HG02571 (cell line): ENCODE measurements around the gene GPC6.

Experiments
- ATAC-seq: cut with Tn5 transposase; IDR thresholded peaks from one replicate; pipeline ENCODE4 v1.9.1; 2021; ENCODE audit warnings: mild to moderate bottlenecking, moderate library complexity; ENCODE audit not compliant: unreplicated experiment

Gene GPC6

DNA sequence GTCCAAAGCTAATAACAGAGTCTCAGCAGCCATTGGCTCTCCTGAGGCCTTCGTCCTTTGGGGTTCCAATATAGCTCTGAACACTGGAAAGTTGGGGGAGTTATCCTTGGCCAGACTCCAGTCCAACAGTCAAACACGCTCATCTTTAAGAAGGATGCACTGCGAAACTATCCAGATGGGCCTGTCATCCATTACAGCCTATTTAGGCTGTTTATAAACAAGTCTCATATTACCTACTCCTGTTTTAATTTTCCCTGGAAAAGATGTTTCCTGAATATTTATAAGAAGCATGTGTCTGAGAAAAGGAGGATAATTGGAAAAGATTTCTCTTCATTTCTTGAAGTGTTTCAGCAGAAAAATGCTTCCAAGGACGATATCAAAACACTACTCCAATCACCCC, 1082.2 kb downstream of the GPC6 start:
- no peak for ATAC-seq

DNA sequence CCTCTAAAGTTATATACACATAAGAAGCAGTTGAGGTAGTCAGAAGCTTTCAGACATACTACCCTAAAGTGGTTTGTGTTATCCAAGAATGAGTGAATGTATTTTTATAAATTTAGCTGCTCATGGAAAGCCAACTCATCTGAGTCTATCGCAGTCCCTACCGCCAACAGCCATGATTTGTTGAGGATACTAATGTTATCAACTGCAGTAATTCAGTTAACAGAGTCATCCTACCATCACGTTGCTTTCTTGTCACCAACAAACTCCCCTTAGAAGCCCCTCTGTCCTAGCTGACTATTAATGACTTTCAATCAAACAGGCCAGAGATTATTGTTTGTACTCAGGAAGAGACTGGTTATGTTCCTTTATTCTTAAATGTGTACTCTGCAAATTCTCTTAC, 1083.0 kb downstream of the GPC6 start:
- ATAC-seq = no peak

DNA sequence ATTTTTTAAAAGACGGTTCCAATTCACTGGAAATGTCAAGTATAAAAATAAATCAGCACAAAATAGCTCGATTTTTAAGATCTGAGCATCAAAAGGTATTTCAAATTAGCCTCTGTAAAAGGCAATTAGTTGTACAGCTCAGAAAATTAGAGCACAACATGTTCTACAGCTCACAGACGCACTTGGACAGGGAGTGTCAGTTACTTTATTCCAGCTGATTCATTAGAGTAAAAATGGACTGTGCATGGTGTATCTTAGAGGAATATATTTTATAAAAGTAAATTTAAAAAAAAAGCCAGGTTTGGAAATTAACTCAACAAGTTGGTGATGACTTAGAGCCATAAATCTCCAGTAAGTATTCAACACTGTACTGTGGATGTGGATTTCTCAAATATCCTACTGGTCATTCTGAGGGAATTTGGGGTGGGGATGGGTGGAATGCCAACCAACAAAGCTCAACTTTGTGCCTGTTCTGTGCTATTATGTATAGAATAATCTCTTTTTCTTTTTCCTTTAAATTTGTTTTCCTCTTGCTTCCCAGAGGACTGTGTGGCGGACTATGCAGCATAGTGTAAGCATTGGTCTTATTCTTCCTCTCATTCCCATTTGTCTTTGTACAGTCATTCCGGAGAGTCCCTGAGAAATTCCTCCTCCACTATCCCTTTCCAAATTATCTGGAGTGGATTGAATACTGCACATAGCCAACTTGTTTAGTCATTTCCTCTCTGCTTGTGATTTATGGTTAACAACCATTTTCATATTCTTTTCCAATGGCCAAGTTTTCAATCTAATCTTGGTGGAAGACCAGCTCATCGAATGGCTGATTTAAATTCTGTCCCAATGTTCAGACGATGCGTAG, 1083.6 kb downstream of the GPC6 start:
- no peak for ATAC-seq

DNA sequence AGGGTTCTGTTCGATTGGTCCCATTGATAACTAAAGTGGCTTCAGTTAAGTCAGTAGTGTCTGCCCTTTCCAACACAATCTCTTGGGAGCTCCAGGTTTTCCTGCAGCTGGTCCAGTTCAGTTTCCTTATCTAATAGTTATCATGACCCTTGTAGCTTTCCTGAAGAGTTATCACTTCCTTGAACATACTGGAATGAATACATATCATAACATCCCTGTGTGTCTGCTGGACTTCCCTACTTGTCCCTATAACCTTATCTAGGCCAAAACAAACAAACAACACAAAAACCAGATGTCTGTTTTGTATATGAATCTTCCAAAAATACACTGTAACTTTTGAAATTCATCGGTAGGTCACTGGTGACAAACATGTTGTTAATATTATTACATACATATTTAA, 1085.3 kb downstream of the GPC6 start:
- ATAC-seq = no peak

DNA sequence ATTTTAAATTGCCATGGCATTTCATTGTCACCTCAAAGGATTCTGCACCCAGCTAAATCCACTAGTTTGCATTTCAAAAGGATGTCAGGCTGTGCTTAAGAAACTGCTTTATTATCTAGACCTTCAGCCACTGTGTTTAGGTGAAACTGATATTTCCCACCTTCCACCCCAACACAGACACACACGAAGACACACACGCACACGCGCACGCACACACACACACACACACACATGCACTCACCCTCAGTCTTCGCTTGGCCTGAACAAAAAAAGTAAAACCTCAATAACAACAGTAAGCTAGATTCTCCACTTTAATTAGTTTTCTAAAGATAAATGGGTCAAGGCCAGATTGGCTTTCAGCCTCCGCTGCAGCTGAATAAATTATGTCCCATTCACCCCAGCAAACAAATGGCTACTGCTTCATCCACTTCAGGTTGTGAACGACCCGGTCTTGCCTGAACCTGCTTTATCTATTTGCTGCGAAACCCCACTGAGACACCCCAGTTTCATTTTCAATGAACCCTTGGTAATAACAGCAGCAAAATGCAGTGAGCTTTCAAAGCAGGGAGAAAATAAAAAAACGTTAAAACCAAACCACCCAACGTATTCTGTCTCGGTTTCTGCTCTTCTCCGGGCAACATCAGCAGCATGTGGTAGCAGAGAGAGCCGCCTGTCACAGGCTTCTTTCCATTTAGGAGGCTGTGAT, 1086.1 kb downstream of the GPC6 start:
- ATAC-seq = peak; percentile 90

DNA sequence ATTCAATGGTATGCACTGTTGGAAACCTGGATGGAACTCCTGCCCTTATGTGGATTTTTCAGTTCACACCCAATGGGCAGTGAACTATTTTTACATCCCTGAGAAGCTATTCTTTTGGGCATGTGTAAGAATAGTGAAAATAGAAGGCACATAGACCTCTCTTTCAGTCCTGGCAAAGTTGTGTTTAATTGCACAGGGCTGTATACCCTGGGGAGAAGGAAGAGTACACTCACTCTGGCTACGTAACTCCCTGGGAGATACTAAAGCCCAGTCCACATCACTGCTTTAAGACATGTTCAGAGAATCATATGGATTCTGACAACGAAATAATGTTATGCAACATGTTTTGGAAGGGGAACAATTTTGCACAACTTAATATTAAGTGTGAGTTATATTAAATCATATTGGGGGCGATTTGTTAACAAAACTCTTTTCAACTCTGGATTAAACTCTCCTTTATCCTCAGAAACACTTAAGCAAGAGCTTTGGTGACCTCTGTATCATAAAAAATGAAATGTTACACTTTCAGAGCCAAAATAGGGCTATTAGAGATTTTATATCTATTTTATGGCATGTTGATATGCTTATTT, 1086.8 kb downstream of the GPC6 start:
- ATAC-seq = no peak

DNA sequence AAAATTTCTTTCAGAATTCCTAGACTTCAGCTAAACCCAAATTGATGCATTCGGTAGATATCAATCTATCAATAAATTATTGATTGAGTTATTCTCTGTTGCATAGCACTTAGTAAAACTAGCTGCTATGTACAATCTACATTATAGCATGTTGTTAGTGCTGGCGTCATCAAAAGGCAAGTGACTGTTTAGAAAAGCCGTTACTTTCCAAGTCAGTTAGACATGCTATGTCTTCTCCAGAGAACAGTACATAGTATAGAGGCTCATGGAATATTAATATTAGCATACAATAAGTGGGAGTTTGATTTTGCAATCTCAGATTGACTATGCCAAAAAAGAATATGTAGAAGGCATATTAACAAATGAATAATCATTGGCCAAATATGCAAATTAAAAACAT, 1087.3 kb downstream of the GPC6 start:
- no peak for ATAC-seq

DNA sequence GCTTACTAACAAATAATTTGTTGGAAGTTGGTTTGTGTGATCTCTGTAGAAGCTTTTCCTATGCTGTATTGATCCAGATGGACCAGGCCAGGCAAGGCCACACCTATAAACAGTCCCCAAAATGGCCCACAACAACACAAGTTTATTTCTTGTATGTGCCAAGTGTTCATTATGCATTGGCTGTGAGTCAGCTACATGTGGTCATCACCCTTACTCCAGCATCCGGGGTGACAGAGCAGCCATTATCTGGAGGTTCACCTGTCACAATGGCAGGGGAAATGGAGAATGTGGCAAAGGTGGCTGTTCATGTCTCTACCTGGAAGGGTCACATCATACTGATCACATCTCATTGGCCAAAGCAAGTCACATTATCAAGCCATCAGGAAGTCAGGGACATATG, 1088.6 kb downstream of the GPC6 start:
- no peak for ATAC-seq

DNA sequence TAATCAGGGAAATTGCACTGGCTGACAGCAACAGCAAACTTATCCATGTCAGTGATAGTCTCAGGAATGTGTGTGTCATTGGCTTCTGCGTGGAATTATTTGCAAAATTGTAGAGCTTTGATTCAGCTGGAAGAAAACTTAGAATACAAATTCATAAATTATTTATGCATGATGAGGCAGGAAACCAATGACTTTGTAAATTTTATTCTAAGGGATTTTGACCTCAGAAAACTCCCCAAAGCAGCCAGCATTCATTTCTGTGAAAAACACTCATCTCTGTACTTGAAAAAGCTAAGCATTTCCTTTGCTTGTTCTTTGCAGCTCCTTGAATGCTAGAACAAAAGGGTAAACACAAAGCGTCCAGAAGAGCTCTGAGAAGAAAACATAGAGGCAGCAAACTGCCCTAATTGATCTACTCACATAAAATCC, 1090.5 kb downstream of the GPC6 start:
- ATAC-seq = no peak

DNA sequence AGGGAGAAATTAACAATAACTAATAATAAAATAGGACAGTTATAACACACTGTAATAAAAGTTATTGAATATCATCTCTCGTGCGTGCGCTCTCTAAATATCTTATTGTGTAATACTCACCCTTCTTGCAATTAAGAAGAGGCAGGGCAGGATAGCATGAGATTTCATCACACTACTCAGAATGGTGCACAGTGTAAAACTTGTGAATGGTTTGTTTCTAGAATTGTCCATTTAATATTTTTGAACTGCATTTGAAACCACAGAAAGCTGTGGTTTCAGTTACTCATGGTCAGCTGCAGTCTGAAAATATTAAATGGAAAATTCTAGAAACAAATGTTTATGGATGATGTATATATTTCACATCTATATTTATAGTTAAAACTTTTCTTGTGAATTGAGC, 1091.8 kb downstream of the GPC6 start:
- no peak for ATAC-seq

DNA sequence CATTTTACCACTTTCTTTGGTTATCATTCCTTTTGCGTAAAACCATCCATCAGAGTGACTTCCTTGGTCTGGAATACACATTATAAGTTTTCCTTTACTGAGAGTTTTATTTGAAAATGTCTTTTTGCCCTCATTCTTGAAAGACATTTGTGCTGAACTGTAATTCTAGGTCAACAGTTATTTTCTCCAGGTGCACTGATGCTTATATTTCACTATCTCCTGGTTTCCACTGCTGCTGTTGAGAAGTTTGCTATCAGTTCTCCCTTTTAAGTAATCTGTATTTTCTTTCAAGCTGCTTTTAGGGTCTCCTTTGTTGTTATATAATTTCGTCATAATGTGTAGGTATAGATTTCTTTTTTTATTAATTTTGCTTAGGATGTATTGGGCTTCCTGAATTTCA, 1092.9 kb downstream of the GPC6 start:
- no peak for ATAC-seq

DNA sequence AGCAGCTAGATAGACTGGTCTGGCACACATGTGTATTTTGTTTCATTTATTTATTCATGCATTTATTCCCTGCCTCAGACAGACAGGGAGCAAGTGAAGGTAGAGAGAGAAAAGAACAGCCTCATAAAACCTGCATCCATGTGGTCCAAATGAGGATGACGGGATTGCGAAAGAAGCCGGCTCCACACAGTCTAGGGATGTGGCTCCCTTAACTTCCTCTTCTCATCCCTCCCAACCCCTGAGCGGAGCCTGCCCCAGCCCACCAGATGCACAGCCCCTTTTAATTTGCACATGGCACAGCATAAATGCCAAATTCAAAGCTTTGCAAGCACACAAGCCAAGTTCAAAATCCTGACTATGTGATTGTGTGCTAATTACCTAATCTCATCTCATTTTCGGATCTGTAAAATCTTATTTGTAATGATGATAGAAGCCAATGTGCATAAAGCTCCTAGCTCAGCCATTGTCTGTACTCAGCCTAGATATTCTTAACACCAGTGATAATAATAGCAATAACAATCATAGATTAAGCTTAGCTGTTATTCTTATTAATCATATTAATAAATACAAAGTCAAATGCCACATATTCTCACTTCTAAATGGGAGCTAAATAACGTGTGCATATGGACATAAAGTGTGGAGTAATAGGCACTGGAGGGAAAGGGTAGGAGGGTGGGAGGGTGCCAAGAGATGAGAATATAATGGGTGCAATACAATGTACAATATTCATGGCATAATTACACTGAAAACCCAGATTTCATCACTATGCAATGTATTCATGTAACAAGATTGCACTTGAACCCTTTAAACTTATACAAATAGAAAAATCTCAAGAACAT, 1096.5 kb downstream of the GPC6 start:
- ATAC-seq = no peak

DNA sequence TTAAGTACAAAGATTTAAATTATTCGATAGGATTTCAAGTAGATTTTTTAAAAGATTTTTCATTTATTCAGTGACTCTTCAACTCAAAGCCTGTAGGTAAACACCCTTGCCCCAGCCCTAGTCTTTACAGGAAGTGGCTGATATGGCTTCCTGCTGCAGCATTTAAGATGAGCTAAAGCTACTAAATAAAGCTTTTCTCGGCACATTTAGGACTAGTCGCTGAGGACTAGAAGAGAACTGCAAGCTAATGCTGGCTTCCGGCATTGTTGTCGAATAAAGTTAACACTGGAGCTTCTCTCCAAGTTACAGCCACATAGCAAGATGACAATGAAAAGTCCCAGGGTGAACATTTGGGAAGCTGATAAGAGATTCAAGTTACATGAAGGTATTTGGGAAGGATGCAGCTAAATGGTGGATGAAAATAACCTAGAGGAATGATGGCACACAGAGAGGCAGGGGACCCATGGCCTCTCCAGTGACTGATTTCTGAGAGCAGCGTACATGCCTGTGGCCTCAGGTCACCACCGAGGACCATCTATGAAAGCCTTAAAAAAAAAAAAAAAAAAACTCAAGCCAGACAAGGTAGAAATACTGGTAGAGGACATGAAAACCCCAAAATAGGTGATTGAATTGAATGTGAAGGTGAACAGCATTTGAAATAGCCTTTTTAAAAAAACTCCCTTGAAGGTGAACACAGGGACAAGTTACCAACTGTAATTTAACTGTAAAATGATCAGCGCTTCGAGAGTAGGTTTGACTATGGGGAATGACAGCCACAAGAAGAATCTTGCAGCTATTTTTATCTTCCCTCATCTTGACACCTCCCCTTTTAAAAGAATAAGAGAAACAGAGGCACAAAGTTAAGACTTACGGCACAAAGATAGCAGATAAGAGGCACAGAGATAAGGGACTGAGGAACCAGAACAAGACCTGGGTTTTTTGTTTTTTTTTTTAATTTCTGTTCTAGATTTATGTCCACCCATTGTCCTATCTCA, 1097.5 kb downstream of the GPC6 start:
- ATAC-seq = no peak

DNA sequence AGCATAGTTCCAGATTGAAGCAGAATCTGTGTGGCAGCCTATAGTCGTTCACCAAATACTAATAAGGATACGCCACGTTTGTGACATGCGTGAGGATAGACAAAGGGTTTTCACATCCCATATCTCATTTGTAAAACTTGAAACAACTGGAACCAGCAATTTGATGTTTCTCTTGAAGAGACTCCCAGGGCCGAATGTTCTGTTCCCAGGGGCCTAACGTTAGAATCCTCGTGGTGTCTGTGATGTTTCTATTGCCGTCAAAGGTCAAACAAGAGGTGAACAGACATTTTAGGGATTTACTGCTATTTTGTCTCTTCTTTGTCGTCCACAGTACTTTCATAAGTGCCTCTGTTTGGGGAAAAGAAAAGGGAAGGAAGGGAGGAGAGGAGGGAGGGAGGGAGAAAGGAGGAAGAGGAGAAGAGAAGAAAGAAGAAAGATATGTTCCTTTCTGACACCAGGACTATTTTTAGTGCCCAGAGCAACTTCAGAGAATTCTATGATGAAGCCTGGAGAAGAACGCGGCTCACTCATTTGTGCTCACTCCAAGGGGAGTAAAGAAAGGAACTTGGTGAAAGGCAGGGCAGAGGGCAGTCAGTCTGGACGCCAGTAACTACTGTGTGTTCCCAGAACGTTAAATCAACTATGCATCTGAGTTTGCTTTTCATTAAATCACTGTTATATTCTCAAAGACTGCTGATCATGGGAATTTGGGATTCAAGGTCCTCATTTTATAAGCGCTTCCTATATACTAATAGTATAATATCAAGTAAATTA, 1098.3 kb downstream of the GPC6 start:
- no peak for ATAC-seq

DNA sequence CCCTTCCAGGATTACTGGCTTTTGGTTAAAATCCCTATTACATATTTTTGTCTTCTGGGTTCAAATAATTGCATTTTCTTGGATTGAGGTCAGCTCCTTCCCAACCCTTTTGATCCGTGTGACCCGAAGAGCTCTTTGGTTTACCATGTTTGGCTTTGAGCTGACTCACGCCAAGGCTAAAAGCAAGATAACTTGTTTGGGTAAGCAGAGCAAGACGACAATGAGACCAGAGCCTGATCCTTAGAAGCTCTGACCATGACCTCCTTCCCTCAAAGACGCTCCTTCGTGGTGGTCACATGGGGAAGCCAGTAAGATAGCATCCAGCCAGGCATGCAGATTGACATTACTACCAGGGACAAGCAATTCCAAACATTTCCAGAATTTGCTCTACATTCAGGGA, 1099.0 kb downstream of the GPC6 start:
- ATAC-seq = no peak

DNA sequence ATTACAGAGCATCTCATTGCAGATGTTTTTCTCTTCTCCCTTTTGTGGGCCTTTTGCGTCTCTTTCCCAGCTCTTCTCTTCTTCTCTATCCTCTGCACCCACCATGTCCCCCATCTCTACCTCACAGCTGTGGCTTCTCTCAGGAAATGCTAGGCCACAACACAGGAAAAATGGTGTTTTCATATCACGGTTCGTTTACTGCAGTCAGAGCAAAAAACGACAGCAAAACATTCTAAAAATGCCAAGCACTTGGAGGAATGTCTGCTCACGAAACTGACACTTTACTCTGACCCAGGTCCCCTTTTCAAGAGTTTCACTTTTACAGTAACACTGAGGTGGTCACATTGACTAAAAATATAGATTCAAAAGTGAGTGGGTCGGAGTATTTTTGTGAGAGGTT, 1100.7 kb downstream of the GPC6 start:
- peak; percentile 92 for ATAC-seq

DNA sequence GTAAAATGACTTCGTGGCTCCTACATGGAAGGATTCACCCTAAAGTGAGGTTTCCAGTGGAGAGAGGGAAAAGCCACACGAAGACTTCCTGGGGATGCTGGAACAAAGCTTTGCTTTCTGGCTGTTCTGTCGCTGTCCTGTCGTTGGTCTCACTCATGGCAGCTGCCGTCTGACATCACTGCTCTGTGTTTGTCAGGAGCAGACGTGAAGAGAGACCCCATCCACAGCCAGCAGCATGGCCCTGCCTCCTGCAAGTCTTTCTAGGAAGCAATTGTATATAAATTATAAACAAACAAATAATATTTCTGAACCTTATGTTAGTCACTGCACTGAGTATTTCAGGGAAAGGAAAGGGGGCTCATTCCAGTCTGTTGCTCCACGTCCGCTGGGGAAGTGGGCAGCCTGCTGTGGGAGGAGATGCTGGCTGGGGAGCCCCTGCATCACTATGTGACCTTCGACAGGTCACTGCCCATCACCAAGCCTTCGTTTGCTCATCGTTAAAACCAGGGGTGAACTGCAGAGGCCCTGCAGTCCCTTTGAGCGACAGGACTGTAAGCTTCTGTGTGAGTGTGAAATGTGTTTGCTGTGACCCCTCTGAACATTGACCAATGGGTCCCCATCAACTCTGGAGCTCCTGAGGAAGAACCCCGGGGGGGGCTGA, 1101.9 kb downstream of the GPC6 start:
- ATAC-seq = no peak

DNA sequence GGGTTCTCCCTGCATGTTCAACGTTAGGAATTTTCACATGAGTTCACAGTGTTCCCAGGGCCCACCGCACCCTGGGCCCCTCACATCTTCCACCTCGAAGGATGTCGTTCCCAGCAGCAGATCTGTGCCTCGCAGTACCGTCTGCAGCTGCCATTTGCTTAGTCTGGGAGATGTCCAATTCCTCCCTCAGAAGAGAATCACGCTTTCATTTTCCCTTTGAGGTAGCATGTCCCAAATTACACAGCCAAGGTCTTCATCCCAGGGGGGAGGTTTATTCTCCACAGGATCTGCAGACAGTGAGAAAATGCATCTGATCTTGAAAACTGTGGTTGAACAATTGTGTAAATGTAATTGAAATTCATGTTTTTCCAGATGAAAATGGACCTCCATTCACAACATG, 1102.7 kb downstream of the GPC6 start:
- no peak for ATAC-seq
